ENCODE results near the gene UBN1.
A peak's percentile ranks its signal among the peaks of the same experiment; 100 is the strongest.

The UBN1 gene

DNA sequence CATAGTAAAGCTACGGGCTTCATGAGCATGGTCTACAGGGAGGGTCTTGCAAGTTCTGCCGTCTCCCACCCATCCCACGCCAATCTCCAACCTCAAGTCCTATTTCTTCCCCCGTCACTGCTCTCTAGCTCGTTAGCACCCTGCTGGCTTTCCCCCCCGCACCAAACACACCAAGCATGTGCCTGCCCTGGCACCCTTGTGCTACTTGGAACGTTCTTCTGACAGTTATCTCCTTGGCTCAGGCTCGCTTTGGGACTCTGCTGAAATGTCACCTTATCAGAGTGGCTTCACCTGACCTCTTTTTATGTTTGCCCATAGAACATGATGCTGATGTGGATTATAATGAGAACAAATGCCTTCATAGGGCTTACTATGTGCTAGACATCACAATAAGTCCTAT is 22.1 kb upstream of the UBN1 start:
- no peak for DNase-seq

DNA sequence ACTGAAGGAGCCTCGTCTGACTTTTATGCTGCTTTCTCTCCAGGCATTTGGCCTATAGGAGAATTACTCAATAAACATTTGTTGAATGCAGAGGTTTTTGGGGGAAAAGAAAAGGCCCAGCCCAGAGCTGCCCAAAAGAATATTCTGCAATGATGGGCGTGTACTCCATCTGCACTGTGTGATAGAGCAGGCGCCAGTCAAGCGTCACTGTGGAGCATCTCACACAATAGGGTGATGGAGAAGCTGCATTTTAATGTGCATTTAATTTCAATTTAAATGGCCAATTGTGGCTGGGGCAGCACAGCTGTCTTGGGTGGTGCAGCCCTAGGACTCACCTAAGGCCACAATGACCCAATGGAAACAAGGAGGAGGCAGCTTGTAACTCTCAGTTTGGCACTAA is 20.8 kb upstream of the UBN1 start:
- no peak for DNase-seq

DNA sequence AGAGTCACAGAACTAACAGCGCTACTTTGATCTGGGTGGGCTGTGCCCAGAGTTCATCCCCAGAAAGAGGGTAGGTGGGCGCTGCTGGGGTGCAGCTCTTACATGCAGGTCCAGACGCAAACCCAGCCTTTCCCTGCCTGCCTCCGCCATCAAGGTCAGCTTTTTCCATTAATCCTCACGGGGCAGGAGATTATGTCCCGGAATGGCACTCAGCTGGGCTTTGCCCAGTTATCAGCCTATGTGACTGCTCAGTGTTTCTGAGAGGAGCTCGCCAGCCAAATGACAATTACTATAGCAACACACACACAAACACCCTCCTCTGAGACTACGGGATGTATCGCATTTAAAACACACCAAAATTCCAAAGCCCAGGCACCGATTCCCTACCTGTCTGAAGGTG is 20.3 kb upstream of the UBN1 start:
- DNase-seq, result no peak

DNA sequence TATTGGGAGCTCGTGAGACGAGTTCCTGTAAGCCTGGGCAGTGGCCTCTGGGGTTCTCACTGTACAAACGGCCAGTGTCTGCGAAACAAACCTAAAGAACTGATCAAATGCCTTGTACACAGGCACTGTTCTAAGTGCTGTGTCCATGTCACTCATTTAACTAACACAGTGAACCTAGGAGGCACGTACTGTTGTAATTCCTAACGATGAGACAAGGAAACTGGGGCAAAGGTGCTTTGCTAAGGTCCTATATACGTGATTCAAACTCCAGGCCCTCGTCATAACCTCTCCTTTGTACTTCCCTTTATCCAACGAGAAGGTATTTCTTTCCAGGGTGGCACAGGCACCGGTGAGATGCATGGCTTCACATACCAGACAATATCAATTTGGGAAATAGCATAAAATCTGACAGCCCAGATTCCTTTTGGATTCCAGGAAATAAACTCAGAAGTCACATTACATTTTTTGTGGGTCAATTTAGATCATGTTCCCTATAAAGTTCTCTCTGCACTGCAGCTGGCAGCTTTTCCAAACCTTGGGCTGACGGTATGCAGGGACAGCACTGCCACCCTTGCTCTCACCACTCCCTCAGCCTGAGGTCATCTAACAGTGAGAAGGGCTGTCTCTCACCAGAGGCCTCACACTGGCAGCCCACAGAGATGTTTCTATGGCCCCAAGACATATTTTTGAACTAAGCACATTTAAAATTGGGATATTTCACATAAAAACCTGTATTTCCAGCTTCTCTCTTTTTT is 18.5 kb upstream of the UBN1 start:
- DNase-seq, result no peak

DNA sequence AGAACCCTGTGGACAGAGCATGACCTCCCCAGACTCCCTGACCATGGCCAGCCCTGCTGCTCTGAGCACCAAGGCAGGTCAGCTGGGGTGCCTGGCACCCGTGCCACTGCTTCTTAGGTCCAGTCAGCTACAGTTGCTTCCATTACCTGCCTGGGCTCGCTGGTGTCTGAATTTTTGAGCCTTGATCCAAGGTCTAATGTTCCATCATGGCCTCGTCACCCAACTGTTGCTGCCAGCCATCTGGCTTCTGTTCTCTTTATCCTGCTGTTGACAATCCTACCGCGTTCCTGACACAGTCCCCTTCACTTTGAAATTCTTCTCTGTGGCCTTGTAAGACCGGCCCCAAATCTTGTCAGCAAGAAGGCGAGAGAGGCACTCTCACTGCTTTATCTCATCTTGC is 16.9 kb upstream of the UBN1 start:
- no peak for DNase-seq

DNA sequence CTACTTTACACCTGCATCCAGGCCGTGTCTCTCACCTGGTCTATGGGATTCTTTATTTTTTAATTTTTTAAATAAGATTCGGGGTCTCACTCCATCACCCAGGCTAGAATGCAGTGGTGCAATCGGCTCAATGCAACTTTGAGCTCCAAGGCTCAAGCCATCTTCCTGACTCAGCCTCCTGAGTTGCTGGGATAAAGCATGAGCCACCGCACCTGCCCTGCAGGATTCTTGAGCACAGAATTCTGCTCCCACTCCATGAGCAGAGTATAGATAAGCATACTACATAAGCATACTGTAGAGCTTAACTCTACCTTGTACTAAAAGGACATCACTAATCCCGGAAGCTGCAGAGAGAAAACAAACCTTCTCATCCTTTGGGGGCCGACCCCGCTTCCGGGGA is 15.7 kb upstream of the UBN1 start:
- no peak for DNase-seq

DNA sequence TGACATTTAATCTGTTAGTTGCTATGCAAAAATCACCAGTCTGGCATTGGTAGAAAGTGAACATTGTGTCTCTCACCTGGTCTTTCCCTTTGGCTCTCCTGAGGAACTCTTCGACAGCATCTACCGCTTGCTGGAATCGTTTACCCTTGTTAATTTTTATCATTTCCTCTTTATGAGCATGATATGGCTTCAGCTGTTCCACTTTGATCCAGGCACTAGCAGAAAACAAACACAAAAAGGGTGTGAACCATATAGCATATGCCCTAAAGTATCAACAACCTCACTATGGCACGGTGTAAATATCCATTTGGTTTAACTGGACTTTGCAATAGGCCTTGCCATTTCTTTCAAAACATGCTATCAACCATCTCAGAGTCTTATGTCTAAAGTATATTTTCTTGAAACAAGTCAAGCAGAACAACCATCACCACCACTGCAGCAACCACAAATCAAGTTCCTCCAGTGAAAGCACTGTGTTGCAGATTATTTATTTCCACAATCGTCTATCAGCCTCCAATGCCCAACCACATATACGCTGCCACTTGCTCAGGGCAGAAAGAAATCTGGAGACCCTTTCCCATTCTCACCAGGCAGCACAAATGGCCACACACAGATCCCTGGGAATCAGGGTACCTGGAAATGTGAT is 14.5 kb upstream of the UBN1 start:
- DNase-seq, result no peak

DNA sequence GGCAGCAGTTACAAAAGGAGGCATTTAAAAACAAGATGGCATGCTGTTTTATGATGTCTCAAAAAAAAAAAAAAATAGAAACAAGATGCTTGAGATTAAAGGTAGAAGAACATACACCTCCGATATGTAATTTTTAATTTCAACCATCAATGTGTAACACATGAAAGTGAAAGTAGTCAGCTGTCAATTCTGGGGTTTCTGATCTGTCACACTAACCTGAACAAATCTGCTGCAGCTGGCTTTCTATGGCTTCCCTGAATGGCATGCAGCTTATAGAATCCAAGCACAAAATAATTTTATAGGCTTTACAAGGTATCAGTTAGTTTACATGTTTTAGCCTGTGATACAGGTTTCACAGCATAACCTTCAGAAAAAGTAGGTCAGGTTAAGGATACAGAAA is 13.7 kb upstream of the UBN1 start:
- DNase-seq, result no peak

DNA sequence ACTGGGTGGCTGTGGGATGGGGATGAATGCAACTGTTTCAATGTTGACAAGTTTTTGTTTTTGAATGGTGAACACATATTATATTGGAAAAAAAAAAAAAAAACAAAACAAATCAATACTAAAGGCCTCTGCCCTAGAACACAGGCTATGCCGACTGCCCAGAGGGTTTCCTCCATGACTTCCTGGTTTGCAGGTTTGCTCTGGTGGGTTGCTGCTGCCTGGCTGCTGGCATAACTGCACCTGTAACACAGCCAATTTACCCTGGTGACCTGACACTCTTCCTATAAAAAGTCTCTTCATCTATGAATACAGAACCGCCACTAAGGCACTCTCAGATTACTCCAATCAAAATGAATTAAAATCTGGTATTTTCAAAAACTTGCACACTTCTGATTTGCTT is 10.6 kb upstream of the UBN1 start:
- DNase-seq, result no peak

DNA sequence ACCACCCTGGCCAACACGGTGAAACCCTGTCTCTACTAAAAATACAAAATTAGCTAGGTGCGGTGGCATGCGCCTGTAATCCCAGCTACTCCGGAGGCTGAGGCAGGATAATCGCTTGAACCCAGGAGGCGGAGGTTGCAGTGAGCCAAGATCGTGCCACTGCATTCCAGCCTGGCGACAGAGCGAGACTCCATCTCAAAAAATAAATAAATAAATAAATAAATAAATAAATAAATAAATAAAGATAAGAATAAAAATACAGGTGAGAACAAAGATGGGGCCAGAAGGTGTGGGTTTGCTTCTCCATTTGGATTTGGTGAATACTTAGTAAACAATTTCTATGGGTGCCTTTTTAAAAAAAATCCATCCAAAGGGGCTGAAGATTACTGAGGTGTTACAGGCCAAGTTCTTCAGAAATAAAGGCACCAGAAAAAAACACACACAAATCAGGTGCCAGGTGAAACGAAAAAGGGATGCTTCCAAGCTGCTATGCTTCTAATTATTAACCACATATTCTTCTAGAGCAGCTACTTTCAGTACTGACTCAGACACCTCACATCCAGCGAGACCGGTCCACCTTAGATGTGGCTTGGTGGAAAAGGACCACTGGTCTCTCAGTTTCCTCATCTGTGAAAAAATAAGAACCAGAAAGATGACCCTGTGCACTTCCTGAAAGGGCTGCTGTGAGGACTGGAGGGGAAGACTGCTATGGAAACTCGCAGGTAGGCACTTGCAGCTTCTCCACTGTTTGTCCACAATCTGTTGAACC is 9.4 kb upstream of the UBN1 start:
- DNase-seq, result no peak

DNA sequence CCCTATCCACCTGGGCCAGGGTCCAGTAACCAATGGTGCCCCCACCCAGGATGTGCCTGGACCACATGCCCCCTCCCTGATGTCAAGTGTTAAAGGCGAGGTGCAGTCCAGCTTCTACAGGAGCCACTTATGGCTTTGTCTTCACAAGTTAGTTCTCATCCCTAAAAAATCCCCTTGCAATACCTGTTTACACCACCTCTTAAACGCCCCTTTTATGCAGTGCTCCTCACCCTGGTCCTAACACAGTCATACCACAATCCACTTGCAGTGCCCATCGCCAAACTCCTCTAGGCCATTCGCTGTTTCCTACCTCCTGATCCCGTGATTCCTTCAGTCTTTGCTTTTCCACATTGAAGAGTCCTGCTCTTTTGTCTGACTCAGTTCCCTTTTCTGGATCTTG is 7.3 kb upstream of the UBN1 start:
- no peak for DNase-seq

DNA sequence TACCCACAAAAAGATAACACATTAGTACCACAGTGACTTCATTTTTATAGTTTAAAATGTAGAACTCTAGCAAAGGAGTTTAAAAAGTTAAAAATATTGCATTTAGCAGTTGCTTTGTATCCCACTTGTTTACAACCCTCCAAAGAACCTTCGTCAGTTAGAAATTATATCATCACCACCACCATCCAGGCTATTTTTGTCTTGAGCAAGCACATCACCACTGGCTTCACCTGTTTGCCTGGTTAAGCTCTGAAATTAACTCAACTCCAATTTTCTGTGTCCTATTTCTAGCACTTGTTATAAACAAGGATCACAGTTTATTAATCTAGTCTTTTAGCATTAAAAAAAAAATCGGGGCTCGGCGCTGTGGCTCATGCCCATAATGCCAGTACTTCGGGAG is 6.3 kb upstream of the UBN1 start:
- no peak for DNase-seq

DNA sequence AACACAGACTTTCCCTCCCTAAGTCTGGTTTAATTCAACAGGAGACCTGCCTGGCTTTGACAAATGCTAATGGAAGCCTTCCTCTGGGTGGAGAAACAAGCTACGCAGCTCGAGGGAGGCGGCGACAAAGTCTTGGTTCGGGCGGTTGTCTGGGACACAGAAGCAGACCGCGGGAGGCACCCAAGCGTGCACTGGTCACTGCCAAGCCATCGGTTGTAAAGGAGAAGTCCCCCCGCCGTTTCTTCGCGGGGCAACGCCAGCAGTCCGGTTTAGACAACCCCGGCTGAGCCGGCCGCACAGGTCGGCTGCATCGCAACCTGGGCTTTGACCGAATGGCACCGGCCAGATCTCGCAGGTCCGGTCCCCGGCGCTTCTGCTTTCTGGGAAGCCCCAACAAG is 779 bp upstream of the UBN1 start:
- DNase-seq, result peak; percentile 26

DNA sequence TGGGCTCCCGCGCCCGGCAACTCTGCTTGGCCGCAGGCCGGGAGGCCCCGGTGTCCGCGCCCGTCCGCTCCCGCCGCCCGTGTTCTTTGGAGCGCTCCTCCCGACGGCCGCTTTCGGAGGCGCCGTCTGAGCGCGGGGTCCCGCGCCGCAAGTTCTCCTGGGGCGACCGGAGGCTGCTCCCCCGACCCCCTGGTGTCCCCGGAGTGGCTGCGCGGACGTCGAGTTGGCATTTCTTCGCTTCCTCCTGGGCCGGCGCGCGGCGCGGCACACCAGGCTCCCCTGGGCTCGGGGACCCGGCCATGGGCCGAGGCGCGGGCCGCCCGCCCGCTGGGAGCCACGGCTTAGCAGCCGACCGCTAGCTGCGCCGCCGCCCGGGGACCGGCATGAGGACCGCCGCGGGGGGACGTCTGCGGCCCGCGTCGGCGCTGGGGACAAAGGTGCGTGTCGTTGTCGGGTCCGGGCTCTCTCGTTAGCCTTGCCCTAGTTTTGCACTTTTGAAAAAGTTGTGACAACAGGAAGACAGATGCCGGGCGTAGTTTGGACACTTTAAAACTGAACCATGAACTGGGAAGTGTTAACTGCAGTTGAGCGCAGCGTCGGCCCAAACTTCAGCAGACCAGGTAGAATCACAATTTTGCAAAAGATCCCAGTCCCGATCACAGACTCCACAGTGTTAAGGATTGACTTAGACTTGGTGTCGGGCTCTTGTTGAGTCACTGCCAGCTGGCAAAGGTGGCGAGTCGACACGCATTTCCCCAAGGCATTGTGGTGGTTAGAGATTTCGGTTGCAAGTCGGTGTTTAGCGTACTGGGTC is 700 bp downstream of the UBN1 start:
- DNase-seq, result peak; percentile 40

DNA sequence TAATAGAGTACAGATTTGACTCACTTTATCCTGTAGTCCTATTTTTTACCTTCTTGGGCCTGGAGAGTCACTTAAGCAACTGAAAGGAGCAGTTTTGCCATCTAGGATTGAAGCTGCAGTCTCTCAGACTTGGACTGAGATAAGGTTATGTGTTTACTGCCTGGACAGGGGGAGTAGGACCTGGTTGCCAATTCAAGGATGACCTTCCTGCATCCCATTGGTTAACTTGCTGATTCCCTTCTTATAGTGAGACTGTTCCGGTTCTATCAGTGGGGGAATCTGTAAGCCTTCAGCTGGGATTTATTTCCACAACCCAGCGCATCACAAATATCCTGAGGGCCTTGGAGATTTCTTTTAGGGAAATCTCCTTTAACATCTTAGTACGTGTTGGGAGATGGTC is 2.9 kb downstream of the UBN1 start:
- DNase-seq, result no peak

DNA sequence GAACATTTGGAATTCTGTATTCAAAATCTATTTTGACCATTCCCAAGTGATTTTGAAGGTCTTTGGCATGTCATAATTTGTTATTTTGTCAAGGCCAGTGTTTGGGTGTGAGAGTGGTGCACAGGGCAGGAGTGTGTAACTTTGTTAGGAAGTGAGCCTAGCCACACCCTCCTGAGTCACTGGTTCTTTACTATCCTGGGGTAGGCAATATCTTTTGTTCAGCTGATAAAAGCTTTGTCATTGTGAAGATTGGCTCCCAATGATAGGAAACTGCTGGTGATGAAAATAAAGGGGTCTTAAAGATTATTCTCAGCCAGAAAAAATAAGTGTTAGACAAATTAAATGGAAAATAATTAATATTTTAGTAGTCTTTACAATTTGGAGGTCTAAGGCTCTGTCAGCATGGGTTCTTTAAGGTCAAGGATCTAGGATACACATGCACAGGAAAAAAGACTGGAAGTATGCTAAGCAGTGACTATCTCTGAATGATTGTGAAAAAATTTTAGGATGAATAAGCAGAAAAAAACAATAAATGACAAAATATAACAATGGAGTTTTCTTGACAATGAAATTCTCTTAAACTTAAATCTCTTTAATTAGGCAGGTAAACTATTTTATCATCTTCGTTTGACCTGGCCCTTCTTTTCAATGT is 5.1 kb downstream of the UBN1 start:
- no peak for DNase-seq

DNA sequence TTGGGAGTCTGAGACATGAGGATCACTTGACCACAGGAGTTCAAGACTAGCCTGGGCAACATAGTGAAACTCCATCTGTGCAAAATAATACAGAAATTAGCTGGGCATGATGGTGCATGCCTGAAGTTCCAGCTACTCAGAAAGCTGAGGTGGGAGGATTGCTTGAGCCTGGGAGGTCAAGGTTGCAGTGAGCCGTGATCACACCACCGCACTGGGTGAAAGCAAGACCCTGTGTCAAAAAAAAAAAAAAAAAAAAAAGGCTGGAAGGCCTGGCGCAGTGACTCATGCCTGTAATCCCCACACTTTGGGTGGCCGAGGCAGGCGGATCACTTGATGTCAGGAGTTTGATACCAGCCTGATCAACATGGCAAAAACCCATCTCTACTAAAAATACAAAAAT is 8.1 kb downstream of the UBN1 start:
- DNase-seq, result no peak

DNA sequence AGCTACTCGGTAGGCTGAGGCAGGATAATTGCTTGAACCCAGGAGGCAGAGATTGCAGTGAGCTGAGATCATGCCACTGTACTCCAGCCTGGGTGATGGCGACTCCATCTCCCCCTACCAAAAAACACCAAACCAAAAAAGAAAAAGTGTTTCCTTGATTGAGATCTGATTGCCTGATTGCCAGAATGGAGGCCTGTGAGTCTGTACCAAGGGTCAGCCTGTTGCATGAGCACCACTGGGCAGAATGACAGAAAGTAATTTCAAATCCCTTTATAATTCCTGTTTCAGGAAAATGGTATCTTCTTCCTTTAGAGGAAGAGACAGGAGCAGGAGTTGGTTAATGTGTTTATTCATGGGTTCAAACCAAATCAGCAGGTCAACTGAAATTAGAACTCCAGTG is 8.5 kb downstream of the UBN1 start:
- DNase-seq, result no peak

DNA sequence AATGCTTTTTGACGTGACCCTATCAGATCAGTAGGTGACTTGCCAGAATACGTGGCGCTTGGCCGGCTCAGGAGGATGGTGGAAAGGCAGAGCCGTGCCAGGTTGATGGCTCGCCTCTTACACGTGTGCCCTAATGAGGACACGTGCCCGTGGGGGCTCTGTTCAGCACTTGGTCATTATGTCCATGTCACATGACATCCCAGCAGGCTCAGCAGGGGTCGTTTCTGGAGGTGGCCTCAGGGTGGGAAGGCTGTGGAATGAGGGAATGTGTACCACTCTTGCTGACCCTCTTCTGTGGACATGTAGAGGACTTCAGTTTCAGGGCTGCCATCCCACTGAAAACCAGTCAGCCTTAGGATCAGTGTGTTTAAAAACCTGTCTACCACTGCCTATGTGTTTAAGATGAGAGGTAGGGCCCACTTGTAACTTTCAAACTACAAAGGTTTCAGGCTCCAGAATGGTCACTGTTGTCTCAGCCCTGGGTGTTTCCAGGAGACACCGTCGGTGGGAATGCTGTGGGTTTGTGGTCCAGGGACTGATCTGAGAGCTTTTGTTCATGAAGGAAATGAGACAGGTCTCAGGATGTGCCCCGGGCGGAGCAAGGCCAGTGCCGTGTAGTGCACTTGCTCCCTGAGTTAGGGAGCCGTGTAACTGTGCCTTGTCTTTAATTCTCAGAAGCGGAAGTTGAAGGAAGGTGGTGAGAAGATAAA is 12.1 kb downstream of the UBN1 start:
- DNase-seq, result no peak

DNA sequence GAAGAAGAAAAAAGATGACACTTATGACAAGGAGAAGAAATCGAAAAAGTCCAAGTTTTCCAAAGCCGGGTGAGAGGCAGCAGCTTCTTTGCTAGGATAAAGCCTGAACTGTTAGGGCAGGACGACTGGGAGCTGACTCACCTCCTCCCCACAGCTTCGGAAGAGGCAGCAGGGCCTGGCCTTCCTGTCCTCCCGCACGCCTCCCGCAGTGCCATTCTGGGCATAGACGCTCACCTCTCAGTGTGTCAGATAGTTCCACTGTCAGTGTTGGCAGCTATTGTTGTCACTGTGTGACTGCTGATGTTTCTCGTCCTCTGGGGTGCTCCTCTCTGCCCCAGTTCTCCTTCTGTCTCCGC is 12.6 kb downstream of the UBN1 start:
- no peak for DNase-seq

DNA sequence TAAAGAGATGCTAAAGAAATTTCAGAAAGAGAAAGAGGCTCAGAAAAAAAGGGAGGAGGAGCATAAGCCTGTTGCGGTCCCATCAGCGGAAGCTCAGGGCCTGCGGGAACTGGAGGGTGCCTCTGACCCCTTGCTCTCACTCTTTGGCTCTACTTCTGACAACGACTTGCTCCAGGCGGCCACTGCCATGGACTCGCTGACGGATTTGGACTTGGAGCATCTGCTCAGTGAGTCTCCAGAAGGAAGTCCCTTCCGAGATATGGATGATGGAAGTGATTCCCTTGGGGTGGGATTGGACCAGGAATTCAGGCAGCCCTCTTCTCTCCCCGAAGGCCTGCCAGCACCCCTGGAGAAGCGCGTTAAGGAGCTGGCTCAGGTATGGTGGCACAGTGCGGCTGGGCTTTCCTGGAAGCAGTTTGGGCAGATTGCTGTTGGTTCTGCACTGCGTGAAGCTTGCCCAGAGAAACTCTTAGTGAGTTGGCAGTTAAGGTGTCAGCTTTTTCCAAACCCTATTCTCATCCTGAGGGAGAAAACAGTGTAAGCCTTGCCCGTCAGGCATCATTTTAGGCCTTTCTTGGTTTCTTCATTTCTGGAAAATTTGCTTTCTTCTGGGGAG is 13.6 kb downstream of the UBN1 start:
- DNase-seq, result no peak

DNA sequence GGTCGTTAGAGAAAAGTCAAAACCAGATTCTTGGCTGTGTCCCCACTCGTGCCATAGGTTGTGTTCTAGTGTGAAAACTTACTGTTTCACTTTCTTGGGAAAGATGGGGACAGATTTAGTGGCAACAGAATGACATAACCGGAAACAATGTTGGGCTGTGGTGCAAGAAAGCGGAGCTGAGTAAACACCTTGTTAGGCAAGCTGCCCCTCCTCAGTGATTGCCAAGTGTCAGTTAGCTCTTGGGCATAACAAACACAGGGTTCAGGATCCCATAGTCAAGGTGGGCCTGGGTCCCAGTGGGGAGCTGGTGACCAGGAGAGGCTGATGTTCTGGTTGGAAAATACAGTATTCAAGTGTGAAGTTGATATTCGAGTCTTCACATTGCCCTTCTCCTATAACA is 15.4 kb downstream of the UBN1 start:
- no peak for DNase-seq
